PC-3 (cell line): ENCODE results near the gene PPIF.

Experiments
- EZH2 ChIP-seq: fragments of 300-600 bp; sonication (generic); IDR thresholded peaks from one replicate; pipeline ENCODE4 v1.6.1; 2017; ENCODE audit warnings: antibody characterized with exemption, mild to moderate bottlenecking, low read length; ENCODE audit not compliant: unreplicated experiment
- TF ChIP-seq, protein P1 (sequence below): fragments of 300-600 bp; sonication (generic); conservative IDR thresholded peaks from 2 replicates; pipeline ENCODE4 v1.5.1; 2017; ENCODE audit warnings: antibody characterized with exemption, low read depth, mild to moderate bottlenecking, low read length

DNA sequence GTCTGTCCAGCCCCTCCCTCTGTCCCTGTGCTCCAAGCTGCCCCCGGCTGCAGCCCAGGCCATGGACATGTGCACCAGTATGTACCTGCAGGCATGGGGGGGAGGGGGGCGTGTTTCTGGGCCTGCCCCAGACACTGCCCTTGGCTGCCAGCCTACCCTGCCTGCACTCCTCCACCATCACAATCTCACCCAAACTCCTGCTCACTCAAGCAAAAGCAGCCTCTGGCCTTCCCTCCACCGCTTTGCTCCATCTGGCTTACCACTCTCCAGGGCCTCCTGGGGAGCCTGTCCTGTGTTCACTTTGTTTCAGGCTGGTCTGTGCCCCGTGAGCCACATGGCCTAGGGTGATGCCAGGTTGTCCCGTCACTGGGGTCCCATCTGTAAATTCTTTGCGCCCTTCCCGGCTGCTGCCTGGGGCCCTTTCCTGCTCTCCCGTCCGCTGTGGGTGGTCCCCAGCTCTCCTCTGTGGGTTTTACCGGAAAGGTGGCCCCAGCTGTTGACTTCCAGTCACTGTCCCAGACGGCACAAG lies 33.3 kb upstream of the PPIF start:
- TF ChIP-seq, protein P1, sequence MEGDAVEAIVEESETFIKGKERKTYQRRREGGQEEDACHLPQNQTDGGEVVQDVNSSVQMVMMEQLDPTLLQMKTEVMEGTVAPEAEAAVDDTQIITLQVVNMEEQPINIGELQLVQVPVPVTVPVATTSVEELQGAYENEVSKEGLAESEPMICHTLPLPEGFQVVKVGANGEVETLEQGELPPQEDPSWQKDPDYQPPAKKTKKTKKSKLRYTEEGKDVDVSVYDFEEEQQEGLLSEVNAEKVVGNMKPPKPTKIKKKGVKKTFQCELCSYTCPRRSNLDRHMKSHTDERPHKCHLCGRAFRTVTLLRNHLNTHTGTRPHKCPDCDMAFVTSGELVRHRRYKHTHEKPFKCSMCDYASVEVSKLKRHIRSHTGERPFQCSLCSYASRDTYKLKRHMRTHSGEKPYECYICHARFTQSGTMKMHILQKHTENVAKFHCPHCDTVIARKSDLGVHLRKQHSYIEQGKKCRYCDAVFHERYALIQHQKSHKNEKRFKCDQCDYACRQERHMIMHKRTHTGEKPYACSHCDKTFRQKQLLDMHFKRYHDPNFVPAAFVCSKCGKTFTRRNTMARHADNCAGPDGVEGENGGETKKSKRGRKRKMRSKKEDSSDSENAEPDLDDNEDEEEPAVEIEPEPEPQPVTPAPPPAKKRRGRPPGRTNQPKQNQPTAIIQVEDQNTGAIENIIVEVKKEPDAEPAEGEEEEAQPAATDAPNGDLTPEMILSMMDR: no peak
- no peak for TF ChIP-seq EZH2
